Uterus (tissue), 4 donors: ENCODE data around the gene WSCD2. TPM values are rescaled to one million over a fixed set of nuclear protein-coding genes. Genes with fewer than 3 reads are reported as not detected.

Source experiments
- DNase-seq, 2 donors: peaks; one replicate each; pipeline ENCODE4 v3.0.0-alpha.2; 2019 to 2020
- H3K27ac ChIP-seq, 2 donors: fragments of 200-600 bp; sonication (generic); 1 replicate in 1 of 2; 2 replicates in 1 of 2; pipeline ENCODE4 v1.5.1; 2016 to 2018
- H3K27me3 ChIP-seq, 2 donors: fragments of 200-600 bp; sonication (generic); one replicate each; pipeline ENCODE4 v1.5.1; 2018 to 2019; ENCODE audit warnings: control low read depth in 1 of 2
- H3K36me3 ChIP-seq, 2 donors: fragments of 200-600 bp; sonication (generic); one replicate each; pipeline ENCODE4 v1.5.1; 2019; ENCODE audit warnings: control low read depth in 1 of 2
- H3K4me1 ChIP-seq, 2 donors: fragments of 200-600 bp; sonication (generic); one replicate each; pipeline ENCODE4 v1.5.1; 2018 to 2019; ENCODE audit warnings: control low read depth in 1 of 2
- H3K4me3 ChIP-seq, 2 donors: fragments of 200-600 bp; sonication (generic); 1 replicate in 1 of 2; 2 replicates in 1 of 2; pipeline ENCODE4 v1.5.1; 2018 to 2019; ENCODE audit warnings: mild to moderate bottlenecking in 1 of 2
- H3K9me3 ChIP-seq, 2 donors: fragments of 200-600 bp; sonication (generic); one replicate each; pipeline ENCODE4 v1.5.1; 2019; ENCODE audit warnings: control low read depth in 1 of 2
- CTCF ChIP-seq, 4 experiments: fragments of 200-600 bp in 2 of 4; fragments of 450-650 bp in 2 of 4; sonication (generic) in 2 of 4; IDR thresholded peaks; one replicate each; pipeline ENCODE4 v1.5.1; 2016 to 2019; ENCODE audit warnings: antibody characterized with exemption in 4 of 4, mild to moderate bottlenecking in 2 of 4, moderate library complexity in 1 of 4
- POLR2A ChIP-seq, 2 donors: fragments of 450-650 bp; IDR thresholded peaks; one replicate each; pipeline ENCODE4 v1.6.1; 2016; ENCODE audit warnings: antibody characterized with exemption in 2 of 2, mild to moderate bottlenecking in 1 of 2, moderate library complexity in 1 of 2
- intact Hi-C: fragments of 100-400 bp; cut with DNase I; formaldehyde crosslinking; loops from one replicate; pipeline ENCODE4 v1.15.1; 2023; ENCODE audit warnings: low total_unique reads
- total RNA-seq, 4 donors: library from RNA; depleted of rRNA in 3 of 4; stranded (reverse); fragments of >200 nt in 3 of 4; gene quantifications; one replicate each; pipeline versions ENCODE4 v1.1.0 to v1.2.4, GENCODE V29; 2014 to 2023
- donor health status: DM: yes; HTN: yes; CAD: no.

Gene WSCD2
- total RNA-seq, 4 donors from 2014 or later, result 3.3 to 65.3 (median 17.2) TPM

- Histone ChIP-seq H3K4me3 (no peak overlapping the region), H3K36me3 (no peaks in the 10 kb centered on the region), H3K27me3 (no peaks in the 10 kb centered on the region), H3K27ac (no peak overlapping the region), H3K4me1 (no peaks in the 10 kb centered on the region), H3K9me3 (no peaks in the 10 kb centered on the region)
- intact Hi-C loops, result no loop called here
- no peak for TF ChIP-seq POLR2A (IDR thresholded peaks at IDR 0.05)
- no peak for TF ChIP-seq CTCF (IDR thresholded peaks at IDR 0.05)
- no peak for DNase-seq
Observed at GRCh38 chr12:108152170-108152538, 23.1 kb downstream of the WSCD2 start.

- H3K27me3 ChIP-seq, result no peaks in the 10 kb centered on the region
- H3K27ac ChIP-seq, result no peak overlapping the region
- DNase-seq, result no peak
- TF ChIP-seq CTCF (IDR thresholded peaks at IDR 0.05) (no peak), POLR2A (IDR thresholded peaks at IDR 0.05) (no peak)
- intact Hi-C loops, result no loop called here
- H3K4me3 ChIP-seq, result no peak overlapping the region
- no peaks in the 10 kb centered on the region for H3K36me3 ChIP-seq
- H3K4me1 ChIP-seq, result no peaks in the 10 kb centered on the region
- no peaks in the 10 kb centered on the region for H3K9me3 ChIP-seq
Observed at GRCh38 chr12:108156717-108157116, 27.6 kb downstream of the WSCD2 start.

- H3K27ac ChIP-seq, result no peak overlapping the region
- DNase-seq, result no peak
- intact Hi-C loops, result no loop called here
- TF ChIP-seq POLR2A (IDR thresholded peaks at IDR 0.05), result no peak
- TF ChIP-seq CTCF (IDR thresholded peaks at IDR 0.05), result no peak
- H3K4me3 ChIP-seq, result no peak overlapping the region
- no peaks in the 10 kb centered on the region for H3K36me3 ChIP-seq
- H3K9me3 ChIP-seq, result no peaks in the 10 kb centered on the region
- no peaks in the 10 kb centered on the region for H3K27me3 ChIP-seq
- H3K4me1 ChIP-seq, result no peaks in the 10 kb centered on the region
Observed at GRCh38 chr12:108157870-108158459, 28.9 kb downstream of the WSCD2 start.

GRCh38 chr12:108162207-108162606 lies 33.1 kb downstream of the WSCD2 start:
- DNase-seq, result no peak

GRCh38 chr12:108166505-108166904 lies 37.4 kb downstream of the WSCD2 start:
- H3K36me3 ChIP-seq, result no peaks in the 10 kb centered on the region
- H3K9me3 ChIP-seq, result no peaks in the 10 kb centered on the region
- H3K27ac ChIP-seq, result no peak overlapping the region
- DNase-seq, result no peak
- H3K4me1 ChIP-seq, result no peaks in the 10 kb centered on the region
- H3K4me3 ChIP-seq, result no peak overlapping the region
- intact Hi-C loops, result no loop called here
- no peaks in the 10 kb centered on the region for H3K27me3 ChIP-seq
- no peak for TF ChIP-seq POLR2A (IDR thresholded peaks at IDR 0.05)
- TF ChIP-seq CTCF (IDR thresholded peaks at IDR 0.05), result no peak

More at GRCh38 chr12:108162207-108162606, 33.1 kb downstream of the WSCD2 start:
- Histone ChIP-seq H3K27me3 (no peaks in the 10 kb centered on the region), H3K27ac (no peak overlapping the region), H3K4me1 (no peaks in the 10 kb centered on the region), H3K9me3 (no peaks in the 10 kb centered on the region), H3K4me3 (no peak overlapping the region), H3K36me3 (no peaks in the 10 kb centered on the region)
- TF ChIP-seq CTCF (IDR thresholded peaks at IDR 0.05) (no peak), POLR2A (IDR thresholded peaks at IDR 0.05) (no peak)
- intact Hi-C loops, result no loop called here
